Kidney capillary endothelial cell (primary cell): Measurements from ENCODE around the gene CDKN2AIPNL.
"Not testable (repeated sequence)": the region's sequence is repeated elsewhere in the genome, so short reads cannot be mapped to it uniquely, and the experiment has no call there.

Source experiments
- DNase-seq: peaks from one replicate; pipeline ENCODE4 v3.0.0-alpha.2; 2018; ENCODE audit warnings: low spot score

Gene CDKN2AIPNL

GRCh38 chr5:134437847-134438581 is 26.3 kb upstream of the CDKN2AIPNL start:
- DNase-seq: no peak

DNA sequence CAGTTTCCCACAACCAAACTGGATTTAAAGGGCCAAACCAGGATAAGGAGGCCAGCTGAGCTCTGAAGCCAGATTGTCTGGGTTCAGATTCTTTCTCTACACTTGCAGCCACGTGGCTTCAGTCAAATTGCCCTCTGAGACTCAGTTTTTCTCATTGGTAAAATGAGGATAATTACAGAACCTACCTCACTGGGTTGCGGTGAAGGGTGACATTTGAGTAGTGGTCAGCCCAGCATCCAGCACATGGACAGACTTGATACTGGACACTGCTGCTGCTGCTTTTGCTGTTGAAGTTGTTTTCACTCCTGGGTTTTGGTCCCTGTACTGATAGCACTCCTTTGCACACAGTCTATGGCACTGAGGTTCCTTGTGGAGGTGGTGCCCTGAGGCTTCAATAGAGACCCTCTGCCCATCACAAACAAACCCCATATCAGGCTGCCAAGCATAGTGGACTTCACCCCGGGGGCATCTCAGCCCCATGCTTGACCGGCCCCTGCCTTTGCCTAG is 25.7 kb upstream of the CDKN2AIPNL start:
- no peak for DNase-seq

DNA sequence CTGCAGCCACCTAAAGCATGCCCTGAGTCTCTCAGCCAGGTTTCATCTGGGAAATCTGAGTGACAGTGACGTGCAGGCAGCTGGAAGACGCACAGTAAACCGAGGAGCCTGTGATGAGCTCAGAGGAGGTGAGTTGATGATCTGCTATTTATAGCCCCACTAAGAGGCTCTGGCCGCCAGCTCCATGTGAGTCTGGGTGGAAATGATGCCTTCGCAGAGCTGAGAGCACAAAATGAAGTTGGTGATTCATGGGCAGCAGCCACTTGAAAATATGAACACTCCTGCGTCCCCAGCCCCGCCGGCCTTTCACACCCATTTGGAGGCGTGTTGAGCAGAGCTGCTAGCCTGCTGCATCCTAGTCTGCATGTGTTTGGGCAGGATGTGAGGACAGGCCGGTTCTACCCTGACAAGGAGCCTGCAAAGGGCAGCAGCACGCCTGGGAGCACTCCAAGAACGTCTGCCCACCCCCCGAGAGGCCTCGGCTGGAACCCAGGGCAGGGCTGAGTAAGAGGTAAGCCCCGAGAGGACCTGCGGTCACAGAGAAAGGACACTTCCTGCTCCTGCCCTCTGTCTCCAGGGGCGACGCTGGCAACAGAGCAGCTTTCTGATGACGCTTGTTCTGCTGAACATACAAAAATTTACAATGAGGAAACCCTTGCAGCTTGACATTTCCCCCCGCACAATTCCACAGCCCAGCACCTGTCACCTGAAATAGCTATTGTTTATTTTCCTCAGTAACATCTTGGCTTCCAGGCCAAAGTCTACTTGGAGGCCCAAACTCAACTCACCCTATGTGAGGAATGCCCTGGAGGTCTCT is 25.1 kb upstream of the CDKN2AIPNL start:
- DNase-seq: peak; percentile 73

DNA sequence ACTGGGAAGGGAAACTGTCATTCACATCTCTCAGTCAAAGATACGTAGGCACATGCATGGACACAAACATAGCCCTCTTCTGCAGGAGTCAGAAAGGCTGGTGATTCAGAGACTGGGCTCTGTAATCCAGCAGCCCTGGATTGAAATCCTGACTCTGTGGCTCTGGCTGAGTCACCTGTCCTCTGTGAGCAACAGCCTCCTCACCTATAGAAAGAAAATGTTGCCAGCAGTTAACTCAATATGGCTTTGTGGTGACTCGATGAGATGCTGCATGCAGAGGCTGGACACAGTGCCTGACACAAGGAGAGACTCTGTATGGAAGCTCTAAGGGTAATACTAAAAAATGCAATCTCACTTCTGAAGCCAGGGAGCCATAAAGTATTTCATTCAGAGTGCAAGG is 23.9 kb upstream of the CDKN2AIPNL start:
- DNase-seq: peak; percentile 69

- DNase-seq: no peak
Observed at GRCh38 chr5:134432677-134433359, 21.1 kb upstream of the CDKN2AIPNL start.

GRCh38 chr5:134432174-134432573 is 20.5 kb upstream of the CDKN2AIPNL start:
- no peak for DNase-seq

DNA sequence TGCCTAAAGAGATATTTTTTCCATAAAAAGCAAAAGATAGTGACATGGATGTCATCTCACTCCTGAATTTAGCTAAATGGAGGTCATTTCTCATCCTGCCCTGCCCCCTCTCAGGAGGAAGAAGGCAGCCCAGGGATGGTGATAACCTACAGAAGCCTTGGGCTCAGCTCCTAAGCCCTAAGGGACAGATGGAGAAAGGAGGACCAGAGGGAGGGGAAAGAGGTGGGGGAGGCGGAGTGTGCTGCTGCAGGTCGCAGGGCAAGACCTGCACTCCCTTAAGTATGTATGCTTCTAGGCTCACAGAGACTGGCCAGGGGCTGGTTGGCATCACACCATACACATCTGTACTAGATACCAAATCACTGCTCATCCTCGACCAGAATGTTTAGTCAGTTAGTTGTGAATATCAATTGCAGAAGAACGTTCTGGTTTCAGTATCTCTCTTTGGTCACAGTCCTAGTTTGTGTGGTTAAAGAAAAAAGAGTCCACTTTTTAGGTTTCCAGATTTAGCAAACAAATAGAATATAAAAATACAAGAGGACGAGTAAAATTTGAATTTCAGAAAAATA is 18.4 kb upstream of the CDKN2AIPNL start:
- DNase-seq: no peak

DNA sequence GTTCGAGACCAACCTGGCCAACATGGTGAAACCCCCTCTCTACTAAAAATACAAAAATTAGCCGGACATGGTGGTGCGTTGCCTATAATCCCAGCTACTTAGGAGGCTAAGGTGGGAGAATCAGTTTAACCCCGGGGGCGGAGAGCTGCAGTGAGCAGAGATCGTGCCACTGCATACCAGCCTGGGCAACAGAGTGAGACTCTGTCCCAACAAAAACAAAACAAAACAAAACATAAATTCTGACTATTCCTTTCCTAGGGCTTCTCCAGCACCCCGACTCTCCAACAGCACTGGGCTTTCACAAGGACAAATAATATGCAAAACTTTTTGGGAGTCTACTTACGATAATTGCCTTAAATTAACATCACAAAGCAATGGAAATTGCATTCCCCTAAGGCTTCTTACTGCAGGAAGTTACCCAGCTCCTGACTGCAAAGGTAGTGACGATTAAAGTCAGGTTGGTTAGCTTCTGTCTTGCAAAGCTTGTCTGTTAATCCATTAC is 15.9 kb upstream of the CDKN2AIPNL start:
- no peak for DNase-seq

- no peak for DNase-seq
Observed at GRCh38 chr5:134426361-134426760, 14.7 kb upstream of the CDKN2AIPNL start.

GRCh38 chr5:134423376-134423775 is 11.7 kb upstream of the CDKN2AIPNL start:
- no peak for DNase-seq

DNA sequence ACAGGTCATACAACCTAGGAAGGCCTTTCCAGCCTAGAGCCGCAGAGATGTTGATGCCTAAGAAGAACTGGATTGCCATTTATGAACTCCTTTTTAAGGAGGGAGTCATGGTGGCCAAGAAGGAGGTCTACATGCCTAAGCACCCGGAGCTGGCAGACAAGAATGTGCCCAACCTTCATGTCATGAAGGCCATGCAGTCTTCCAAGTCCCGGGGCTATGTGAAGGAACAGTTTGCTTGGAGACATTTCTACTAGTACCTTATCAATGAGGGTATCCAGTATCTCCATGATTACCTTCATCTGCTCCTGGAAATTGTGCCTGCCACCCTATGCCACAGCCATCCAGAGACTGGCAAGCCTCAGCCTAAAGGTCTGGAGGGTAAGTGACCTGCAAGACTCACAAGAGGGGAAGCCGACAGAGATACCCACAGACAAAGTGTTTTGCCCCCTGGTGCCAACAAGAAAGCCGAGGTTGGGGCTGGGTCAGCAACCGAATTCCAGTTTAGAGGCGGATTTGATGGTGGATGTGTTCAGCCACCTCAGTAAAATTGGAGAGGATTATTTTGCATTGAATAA is 11.2 kb upstream of the CDKN2AIPNL start:
- DNase-seq: no peak

DNA sequence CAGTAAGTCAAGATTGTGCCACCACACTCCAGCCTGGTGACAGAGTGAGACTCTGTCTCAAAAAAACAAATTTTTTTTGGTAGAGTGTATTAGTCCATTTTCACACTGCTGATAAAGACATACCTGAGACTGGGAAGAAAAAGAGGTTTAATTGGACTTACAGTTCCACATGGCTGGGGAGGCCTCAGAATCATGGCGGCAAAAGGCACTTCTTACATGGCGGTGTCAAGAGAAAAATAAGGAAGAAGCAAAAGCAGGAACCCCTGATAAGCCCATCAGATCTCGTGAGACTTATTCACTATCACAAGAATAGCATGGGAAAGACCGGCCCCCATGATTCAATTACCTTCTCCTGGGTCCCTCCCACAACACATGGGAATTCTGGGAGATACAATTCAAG is 9.4 kb upstream of the CDKN2AIPNL start:
- not testable (repeated sequence) for DNase-seq

DNA sequence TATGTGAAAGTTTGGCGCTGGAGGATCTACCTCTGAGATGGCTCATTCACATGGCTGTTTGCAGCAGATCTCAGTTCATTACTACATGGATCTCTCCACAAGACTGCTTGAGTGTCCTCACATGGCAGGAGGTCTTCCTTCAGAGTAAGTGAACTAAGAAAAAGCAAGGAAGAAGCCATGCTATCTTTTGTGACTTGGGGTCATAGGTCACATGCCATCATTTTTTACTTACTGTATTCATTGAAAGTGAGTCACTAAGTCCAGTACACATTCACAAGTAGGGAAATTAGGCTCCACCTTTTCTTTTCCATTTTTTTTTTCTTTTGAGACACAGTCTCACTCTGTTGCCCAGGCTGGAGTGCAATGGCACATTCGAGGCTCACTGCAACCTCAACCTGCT is 8.7 kb upstream of the CDKN2AIPNL start:
- peak; percentile 46 for DNase-seq

DNA sequence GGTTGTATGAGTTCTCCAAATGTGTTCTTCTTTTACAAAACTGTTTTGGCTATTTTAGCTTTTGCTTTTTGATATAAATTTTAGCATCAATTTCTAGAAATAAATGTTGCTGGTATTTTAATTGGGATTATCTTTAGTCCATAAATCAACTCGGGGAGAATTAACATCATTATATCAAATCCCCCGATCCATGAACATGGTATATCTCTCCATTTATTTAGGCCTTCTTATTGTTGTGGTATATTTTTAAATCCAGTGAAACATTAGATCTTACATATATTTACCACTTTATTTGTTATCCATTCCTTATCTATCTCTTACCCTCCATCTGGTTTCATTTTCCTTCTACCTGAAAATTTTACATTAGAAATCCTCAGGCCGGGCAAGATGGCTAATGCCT is 7.3 kb upstream of the CDKN2AIPNL start:
- DNase-seq: no peak

DNA sequence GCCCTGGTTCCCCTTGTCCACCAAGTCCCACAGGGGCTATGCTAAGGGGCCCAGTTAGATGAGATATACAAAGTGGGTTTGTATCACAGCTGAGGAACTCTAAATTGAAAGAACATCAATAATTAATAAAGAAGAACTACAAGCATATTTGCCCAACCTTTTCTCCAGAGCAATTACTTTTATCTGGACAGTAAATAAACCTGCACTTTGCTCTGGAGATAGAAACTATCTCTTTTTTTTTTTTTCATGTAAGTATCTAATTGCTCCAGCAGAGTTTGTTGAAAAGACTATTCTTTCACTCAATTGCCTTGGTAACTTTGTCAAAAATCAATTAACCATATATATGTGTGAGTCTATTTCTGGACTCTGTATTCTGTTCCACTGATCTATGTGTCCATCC is 6.0 kb upstream of the CDKN2AIPNL start:
- no peak for DNase-seq

- DNase-seq: no peak
Observed at GRCh38 chr5:134413046-134413445, 1.4 kb upstream of the CDKN2AIPNL start.

- no peak for DNase-seq
Observed at GRCh38 chr5:134411228-134411545, 494 bp downstream of the CDKN2AIPNL start.

GRCh38 chr5:134410822-134411221 is 859 bp downstream of the CDKN2AIPNL start:
- no peak for DNase-seq

GRCh38 chr5:134409321-134409720 is 2.4 kb downstream of the CDKN2AIPNL start:
- no peak for DNase-seq

DNA sequence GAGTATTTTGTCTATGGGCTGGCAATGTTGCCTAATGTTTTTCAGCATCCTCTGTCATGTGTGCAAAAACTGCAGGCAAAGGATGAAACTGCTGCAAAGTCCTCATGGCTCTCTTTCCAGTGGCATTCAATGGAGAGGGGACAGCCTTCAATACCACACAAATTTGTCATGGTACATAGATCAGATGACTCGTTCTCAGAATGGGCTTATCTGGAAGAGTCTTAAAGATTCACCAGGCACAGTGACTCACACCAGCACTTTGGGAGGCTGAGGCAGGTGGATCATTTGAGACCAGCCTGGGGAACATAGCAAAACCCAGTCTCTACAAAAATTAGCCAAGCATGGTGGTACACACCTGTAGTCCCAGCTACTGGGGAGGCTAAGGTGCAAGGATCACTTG is 5.3 kb downstream of the CDKN2AIPNL start:
- DNase-seq: no peak

DNA sequence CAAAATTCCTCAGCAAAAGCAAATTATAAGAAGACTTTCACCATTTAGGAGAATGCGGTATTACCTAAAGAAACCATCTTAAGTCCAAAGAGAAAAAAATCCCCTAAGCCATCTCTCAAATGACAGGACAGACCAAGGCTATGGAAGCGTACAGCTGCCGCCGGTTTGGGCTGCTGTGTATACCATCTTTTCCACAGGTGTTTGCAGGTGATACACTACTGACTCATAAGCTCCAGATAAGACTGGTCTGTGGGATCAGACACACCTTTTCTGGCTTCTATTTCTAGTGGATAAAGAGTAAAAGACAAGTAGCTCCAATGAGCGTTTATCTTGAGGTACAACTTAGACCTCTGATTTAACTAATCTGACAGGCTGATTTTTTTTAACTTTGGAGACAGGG is 7.7 kb downstream of the CDKN2AIPNL start:
- no peak for DNase-seq

GRCh38 chr5:134398609-134399155 is 13.0 kb downstream of the CDKN2AIPNL start:
- no peak for DNase-seq
